ENCODE results near the gene MYH14. TPM values are rescaled to one million over a fixed set of nuclear protein-coding genes. Genes with fewer than 3 reads are reported as not detected.

The MYH14 gene
- total RNA-seq, 4 donors from 2014 or later = 110 to 329 (median 202) TPM

DNA sequence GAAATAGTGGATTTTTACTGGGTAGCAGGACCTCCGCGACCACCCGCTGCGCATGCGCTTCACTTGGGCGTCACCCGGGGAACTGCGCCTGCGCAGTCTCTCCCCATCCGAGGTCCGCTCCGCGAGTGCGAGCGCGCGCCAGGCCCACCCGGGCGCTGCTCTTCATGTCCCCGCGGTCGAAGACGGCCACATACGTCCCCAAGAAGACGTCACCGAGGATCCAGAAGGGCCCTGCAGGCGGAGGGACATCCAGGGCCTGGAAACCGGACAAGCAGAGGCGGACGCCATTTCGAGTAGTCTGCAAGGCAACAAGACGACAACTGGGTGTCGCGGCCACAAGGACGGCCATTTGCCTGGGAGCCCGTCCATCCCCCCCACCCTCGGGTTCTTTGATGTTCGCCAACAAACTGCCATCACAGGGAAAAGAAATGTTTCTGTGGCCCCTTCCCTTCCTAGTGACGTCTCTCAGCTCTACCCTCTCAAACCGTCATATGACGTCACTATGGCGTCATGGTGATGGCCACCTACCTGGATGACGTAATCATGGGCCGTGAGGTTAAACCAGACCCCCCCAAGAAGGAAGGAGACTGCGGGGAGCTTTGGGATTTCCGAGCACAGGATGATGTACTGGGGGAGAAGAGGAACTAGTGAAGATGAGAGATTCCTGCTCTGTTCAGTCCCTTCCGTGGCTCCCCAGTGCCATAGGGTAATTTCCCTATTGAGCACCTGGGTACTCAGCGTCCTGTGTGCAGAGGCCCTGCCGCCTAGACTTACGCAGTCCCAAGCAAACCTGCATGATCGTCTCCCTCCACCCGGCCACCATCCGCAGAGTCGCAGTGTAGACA lies 155.3 kb downstream of the MYH14 start:
- 32 to 45% methylated on average over 49 to 54 of the region's 54 CpGs for WGBS, 2 donors
- DNase-seq (ENCODE audit: low spot score in 2 of 2) = no peak
- TF ChIP-seq POLR2A (IDR thresholded peaks at IDR 0.05) = no peak
- TF ChIP-seq, protein P1, sequence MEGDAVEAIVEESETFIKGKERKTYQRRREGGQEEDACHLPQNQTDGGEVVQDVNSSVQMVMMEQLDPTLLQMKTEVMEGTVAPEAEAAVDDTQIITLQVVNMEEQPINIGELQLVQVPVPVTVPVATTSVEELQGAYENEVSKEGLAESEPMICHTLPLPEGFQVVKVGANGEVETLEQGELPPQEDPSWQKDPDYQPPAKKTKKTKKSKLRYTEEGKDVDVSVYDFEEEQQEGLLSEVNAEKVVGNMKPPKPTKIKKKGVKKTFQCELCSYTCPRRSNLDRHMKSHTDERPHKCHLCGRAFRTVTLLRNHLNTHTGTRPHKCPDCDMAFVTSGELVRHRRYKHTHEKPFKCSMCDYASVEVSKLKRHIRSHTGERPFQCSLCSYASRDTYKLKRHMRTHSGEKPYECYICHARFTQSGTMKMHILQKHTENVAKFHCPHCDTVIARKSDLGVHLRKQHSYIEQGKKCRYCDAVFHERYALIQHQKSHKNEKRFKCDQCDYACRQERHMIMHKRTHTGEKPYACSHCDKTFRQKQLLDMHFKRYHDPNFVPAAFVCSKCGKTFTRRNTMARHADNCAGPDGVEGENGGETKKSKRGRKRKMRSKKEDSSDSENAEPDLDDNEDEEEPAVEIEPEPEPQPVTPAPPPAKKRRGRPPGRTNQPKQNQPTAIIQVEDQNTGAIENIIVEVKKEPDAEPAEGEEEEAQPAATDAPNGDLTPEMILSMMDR (IDR thresholded peaks at IDR 0.05) = no peak
- no peak overlapping the region for H3K4me3 ChIP-seq (ENCODE audit: low read depth, poor library complexity, severe bottlenecking)
- intact Hi-C loops (cut with DNase I; ENCODE audit: low total_unique reads) = no loop called here

DNA sequence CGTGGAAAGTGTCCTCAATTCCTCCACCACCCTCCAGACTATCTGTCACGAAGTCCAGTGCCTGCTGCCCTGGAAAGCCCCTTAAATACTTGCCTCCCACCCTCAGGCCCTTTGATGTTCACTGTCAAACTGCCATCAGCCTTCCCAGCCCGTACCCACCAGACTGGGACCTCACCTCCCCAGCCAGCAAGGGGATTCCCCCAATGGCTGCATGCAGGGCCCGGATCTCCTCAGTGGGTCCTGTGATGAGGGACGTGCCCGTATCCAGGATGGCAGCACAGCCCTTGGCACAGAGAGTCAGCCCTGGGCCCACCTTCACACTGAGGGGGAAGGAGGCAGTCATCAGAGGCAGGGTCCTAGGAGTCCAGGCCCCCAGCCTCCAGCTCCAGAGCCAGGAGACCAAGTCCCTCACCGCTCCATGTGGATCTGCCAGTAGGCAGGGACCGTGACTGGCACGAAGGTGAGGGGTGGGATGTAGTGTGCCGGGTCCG lies 156.0 kb downstream of the MYH14 start:
- TF ChIP-seq, protein P1 (IDR thresholded peaks at IDR 0.05) = no peak
- TF ChIP-seq POLR2A (IDR thresholded peaks at IDR 0.05) = no peak
- no peak overlapping the region for H3K4me3 ChIP-seq (ENCODE audit: low read depth, poor library complexity, severe bottlenecking)
- 90 to 95% methylated on average over 10 to 11 of the region's 11 CpGs for WGBS, 2 donors
- DNase-seq (ENCODE audit: low spot score in 2 of 2) = no peak
- intact Hi-C loops (cut with DNase I; ENCODE audit: low total_unique reads) = no loop called here

Other genes with a start within 250 kb of the MYH14 start
- gene SIGLEC11, start 242.4 kb upstream of the MYH14 start, total RNA-seq = under 1 TPM in 2 of 4 donors, not detected in 2; 0.13 to 0.63 TPM
- 10 to 100 TPM; 16.6 to 56.4 (median 29.7) TPM for gene VRK3, start 178.2 kb upstream of the MYH14 start, total RNA-seq
- 10 to 100 TPM in 3 of 4 donors, 1 to 10 TPM in 1; 6.7 to 16.7 (median 10.5) TPM for gene ZNF473, start 177.6 kb upstream of the MYH14 start, total RNA-seq
- not detected for gene IZUMO2, start 40.3 kb upstream of the MYH14 start, total RNA-seq
- gene KCNC3, start 125.8 kb downstream of the MYH14 start, total RNA-seq = 1 to 10 TPM in 3 of 4 donors, under 1 TPM in 1; 0.53 to 2.0 (median 1.7) TPM
- 1 to 10 TPM in 3 of 4 donors, under 1 TPM in 1; 0.51 to 5.9 (median 2.6) TPM for gene NAPSA, start 162.0 kb downstream of the MYH14 start, total RNA-seq
- gene NR1H2, start 172.8 kb downstream of the MYH14 start, total RNA-seq = 100 to 1,000 TPM in 3 of 4 donors, 10 to 100 TPM in 1; 83.1 to 112 (median 103) TPM
- gene POLD1, start 180.7 kb downstream of the MYH14 start, total RNA-seq = 10 to 100 TPM; 16.8 to 26.6 (median 20.0) TPM
- not detected for gene SPIB, start 215.3 kb downstream of the MYH14 start, total RNA-seq
- gene MYBPC2, start 229.3 kb downstream of the MYH14 start, total RNA-seq = 1 to 10 TPM in 1 of 4 donors, under 1 TPM in 2, not detected in 1; 0.05 to 1.3 (median 0.15) TPM